MCF 10A (cell line): Measurements from ENCODE around the gene DOK5. TPM values are rescaled to one million over a fixed set of nuclear protein-coding genes. Genes with fewer than 3 reads are reported as not detected.

Source experiments
- BruUV-seq: library from RNA; stranded (reverse); fragments of 400-500 nt; replicated peaks from 2 replicates; lab custom pipeline; 2021; lab: Mats Ljungman, UMichigan
- CTCF ChIA-PET: fragments of 300-600 bp; sonication (Branson Sonifier 250); formaldehyde crosslinking; extraction: SDS; loops from one replicate; lab custom pipeline; 2021; ENCODE audit warnings: antibody characterized with exemption, inconsistent platforms; lab: Yijun Ruan, JAX
- POLR2A ChIA-PET: fragments of 300-600, 350-650 bp; sonication (Branson Sonifier 250); formaldehyde crosslinking; extraction: SDS; loops from one replicate; lab custom pipeline; 2020; ENCODE audit warnings: antibody characterized with exemption, inconsistent platforms; lab: Yijun Ruan, JAX
- DNase-seq: peaks from one replicate; pipeline ENCODE4 v3.0.0-alpha.2; 2018; ENCODE audit not compliant: unreplicated experiment
- H3K27ac Mint-ChIP-seq: one replicate; pipeline ENCODE4 v1.8.0; 2022; ENCODE audit warnings: mild to moderate bottlenecking, low read depth, mixed read lengths; ENCODE audit not compliant: unreplicated experiment
- H3K27me3 Mint-ChIP-seq: one replicate; pipeline ENCODE4 v1.8.0; 2022; ENCODE audit warnings: mixed read lengths; ENCODE audit not compliant: insufficient read depth, unreplicated experiment
- H3K36me3 Mint-ChIP-seq: one replicate; pipeline ENCODE4 v1.8.0; 2022; ENCODE audit warnings: mild to moderate bottlenecking, moderate library complexity, mixed read lengths; ENCODE audit not compliant: insufficient read depth, unreplicated experiment
- H3K4me1 Mint-ChIP-seq: one replicate; pipeline ENCODE4 v1.8.0; 2022; ENCODE audit warnings: mixed read lengths; ENCODE audit not compliant: insufficient read depth, unreplicated experiment
- H3K4me3 Mint-ChIP-seq: one replicate; pipeline ENCODE4 v1.8.0; 2022; ENCODE audit warnings: mild to moderate bottlenecking, moderate library complexity, mixed read lengths; ENCODE audit not compliant: unreplicated experiment
- H3K9me3 Mint-ChIP-seq: one replicate; pipeline ENCODE4 v1.8.0; 2022; ENCODE audit warnings: mixed read lengths; ENCODE audit not compliant: unreplicated experiment
- CTCF ChIP-seq: fragments of 200-600 bp; IDR thresholded peaks from one replicate; pipeline ENCODE4 v1.8.0; 2022; ENCODE audit warnings: antibody characterized with exemption, mild to moderate bottlenecking; ENCODE audit not compliant: unreplicated experiment
- intact Hi-C: fragments of 100-400 bp; cut with micrococcal nuclease; formaldehyde crosslinking; loops from 2 replicates; pipeline ENCODE4 v1.14.1; 2022
- total RNA-seq: library from RNA; stranded (reverse); gene quantifications from 2 replicates; pipeline ENCODE4 v1.2.3, GENCODE V29; 2022

Gene DOK5
- total RNA-seq, 1 experiment from 2014 or later = not detected

- Mint-ChIP-seq H3K27ac (no peak overlapping the region), H3K9me3 (no peaks in the 10 kb centered on the region), H3K27me3 (peaks cover 30% of the 10 kb centered on the region), H3K36me3 (no peaks in the 10 kb centered on the region), H3K4me1 (no peaks in the 10 kb centered on the region), H3K4me3 (no peak overlapping the region)
- intact Hi-C loops = no loop called here
- POLR2A ChIA-PET = interaction anchor here (0.7 kb wide), 1 partner anchor 200 kb away, joined by 3 read pairs; no protein-coding TSS in a partner anchor
- no peak for TF ChIP-seq CTCF
- BruUV-seq = no TSS peak
- CTCF ChIA-PET = interaction anchor here (0.6 kb wide), 1 partner anchor 109 kb away, joined by 4 read pairs; no protein-coding TSS in a partner anchor
- DNase-seq = no peak
Measured at GRCh38 chr20:54468082-54468481, 7.3 kb upstream of the DOK5 start.

DNA sequence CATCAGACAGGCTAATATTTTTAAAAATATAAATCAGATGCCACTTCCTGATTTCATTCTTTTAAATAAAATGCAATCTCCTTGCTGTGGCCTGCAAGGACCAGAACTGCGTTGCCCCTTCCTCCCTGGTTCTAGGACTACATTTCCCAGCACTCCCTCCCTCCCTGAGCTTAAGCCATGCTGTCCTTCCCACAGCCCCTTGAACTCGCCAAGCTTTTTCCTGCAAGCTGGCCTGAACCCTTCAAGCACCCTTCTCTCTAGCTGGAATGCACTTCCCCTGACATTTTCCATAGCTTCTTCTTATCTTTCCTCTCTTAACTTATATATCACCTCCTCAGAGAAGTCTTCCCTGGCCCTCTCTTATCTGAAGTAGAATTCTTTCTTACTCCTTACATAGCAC is 6.1 kb upstream of the DOK5 start:
- no peak for DNase-seq
- no peaks in the 10 kb centered on the region for H3K9me3 Mint-ChIP-seq
- H3K27me3 Mint-ChIP-seq = peaks cover 38% of the 10 kb centered on the region
- H3K27ac Mint-ChIP-seq = no peak overlapping the region
- no peaks in the 10 kb centered on the region for H3K4me1 Mint-ChIP-seq
- H3K4me3 Mint-ChIP-seq = no peak overlapping the region
- intact Hi-C loops = no loop called here
- BruUV-seq = no TSS peak
- TF ChIP-seq CTCF = no peak
- CTCF ChIA-PET = interaction anchor here (0.6 to 1.5 kb wide), 4 partner anchors 10 to 349 kb away, joined by 3 to 4 read pairs (median 4); no protein-coding TSS in a partner anchor
- no peaks in the 10 kb centered on the region for H3K36me3 Mint-ChIP-seq
- POLR2A ChIA-PET = interaction anchor here (0.6 to 0.7 kb wide), 2 partner anchors 29 to 83 kb away, joined by 3 to 4 read pairs; no protein-coding TSS in a partner anchor

DNA sequence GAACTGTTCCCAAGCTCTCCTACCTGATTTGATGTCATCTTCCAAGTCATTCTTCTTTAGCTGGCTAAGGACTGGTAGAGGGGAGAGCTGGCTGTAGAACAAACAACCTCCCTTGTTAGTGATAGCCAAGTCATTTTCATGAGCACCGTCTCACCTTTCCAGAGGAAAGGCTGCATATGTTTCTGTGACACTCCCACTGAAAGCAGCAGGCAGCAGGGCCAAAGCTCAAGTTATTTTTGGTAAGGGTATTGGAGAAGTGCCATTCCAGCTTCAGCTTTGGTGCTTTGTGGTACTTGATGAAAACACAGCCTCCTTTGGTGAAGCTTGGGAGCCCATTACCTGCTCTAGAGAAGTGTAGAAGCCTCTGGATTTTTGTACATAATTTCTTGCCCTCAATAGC is 5.4 kb upstream of the DOK5 start:
- POLR2A ChIA-PET = interaction anchor here (0.6 to 0.7 kb wide), 3 partner anchors 28 to 82 kb away, joined by 3 to 5 read pairs (median 4); no protein-coding TSS in a partner anchor
- CTCF ChIA-PET = interaction anchor here (0.6 to 1.5 kb wide), 4 partner anchors 9 to 348 kb away, joined by 3 to 4 read pairs (median 4); no protein-coding TSS in a partner anchor
- no peak for TF ChIP-seq CTCF
- Mint-ChIP-seq H3K4me3 (no peak overlapping the region), H3K36me3 (no peaks in the 10 kb centered on the region), H3K9me3 (no peaks in the 10 kb centered on the region), H3K27ac (no peak overlapping the region), H3K27me3 (peaks cover 45% of the 10 kb centered on the region), H3K4me1 (no peaks in the 10 kb centered on the region)
- DNase-seq = no peak
- intact Hi-C loops = no loop called here
- no TSS peak for BruUV-seq

DNA sequence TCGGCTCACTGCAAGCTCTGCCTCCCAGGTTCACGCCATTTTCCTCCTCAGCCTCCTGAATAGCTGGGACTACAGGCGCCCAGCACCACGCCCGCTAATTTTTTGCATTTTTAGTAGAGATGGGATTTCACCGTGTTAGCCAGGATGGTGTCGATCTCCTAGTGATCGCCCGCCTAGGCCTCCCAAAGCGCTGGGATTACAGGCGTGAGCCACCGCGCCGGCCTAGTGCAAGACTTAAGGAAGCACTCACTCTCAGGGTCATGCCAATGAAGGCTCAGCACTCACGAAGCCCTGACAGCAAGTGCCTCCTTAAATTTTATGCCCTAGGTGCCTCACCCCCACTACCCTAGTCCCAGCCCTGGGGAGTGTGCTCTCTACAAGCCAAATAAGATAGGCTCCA is 4.7 kb upstream of the DOK5 start:
- ChIA-PET CTCF (interaction anchor here (0.7 to 1.5 kb wide), 3 partner anchors 8 to 262 kb away, joined by 3 to 4 read pairs (median 4); partner anchors contain the start of gene PFDN4), POLR2A (no interaction called here)
- Mint-ChIP-seq H3K9me3 (no peaks in the 10 kb centered on the region), H3K27ac (no peak overlapping the region), H3K4me3 (no peak overlapping the region), H3K36me3 (no peaks in the 10 kb centered on the region), H3K4me1 (no peaks in the 10 kb centered on the region), H3K27me3 (peaks cover 52% of the 10 kb centered on the region)
- BruUV-seq = no TSS peak
- intact Hi-C loops = no loop called here
- no peak for DNase-seq
- no peak for TF ChIP-seq CTCF
